Stimulated activated naive B cell treated with anti-CD40 and anti-IgM and Interleukin-4, amounts not matched to agents 10 μg/mL and 1 μg/mL and 100 μg/mL, for 72 hours (primary cell): ENCODE results near the gene TMEM175.
A peak's percentile ranks its signal among the peaks of the same experiment; 100 is the strongest.

Experiments used
- ATAC-seq, 2 donors: fragments of 150-1000 bp; cut with Tn5 transposase; replicated peaks; 2 replicates each; pipeline ENCODE4 v1.10.0; 2021; ENCODE audit warnings: moderate library complexity in 1 of 2
- DNase-seq: peaks from one replicate; pipeline ENCODE4 v3.0.0; 2021
- H3K27ac Mint-ChIP-seq: one replicate; pipeline ENCODE4 v1.8.0; 2022; ENCODE audit warnings: mild to moderate bottlenecking, mixed read lengths
- H3K27me3 Mint-ChIP-seq, 2 donors: one replicate each; pipeline ENCODE4 v1.8.0; 2022; ENCODE audit warnings: mixed read lengths in 2 of 2
- H3K36me3 Mint-ChIP-seq, 2 donors: one replicate each; pipeline ENCODE4 v1.8.0; 2022; ENCODE audit warnings: mixed read lengths in 2 of 2, mild to moderate bottlenecking in 1 of 2
- H3K4me1 Mint-ChIP-seq, 2 donors: one replicate each; pipeline ENCODE4 v1.8.0; 2022; ENCODE audit warnings: mixed read lengths in 2 of 2, mild to moderate bottlenecking in 1 of 2
- H3K4me3 Mint-ChIP-seq, 2 donors: one replicate each; pipeline ENCODE4 v1.8.0; 2022; ENCODE audit warnings: mild to moderate bottlenecking in 2 of 2, mixed read lengths in 2 of 2, moderate library complexity in 1 of 2
- H3K9me3 Mint-ChIP-seq, 2 donors: one replicate each; pipeline ENCODE4 v1.8.0; 2022; ENCODE audit warnings: mixed read lengths in 2 of 2, mild to moderate bottlenecking in 1 of 2

Gene TMEM175

GRCh38 chr4:931960-932712, at the start of gene TMEM175, which contains the start of gene GAK:
Gene TMEM175, plus strand, starts transcription at chr4:932460. Its CDS starts 15,280 bp downstream, at chr4:947740.
Gene GAK, minus strand, starts transcription at chr4:932316. Its CDS starts 129 bp downstream, at chr4:932187.
- ATAC-seq (peak; percentile 94 to 95), DNase-seq (peak; percentile 98)
- Mint-ChIP-seq H3K4me1 (peaks cover 38 to 66% of the 10 kb centered on the region in 2 donors), H3K36me3 (peaks cover 4% of the 10 kb centered on the region in 2 donors), H3K27me3 (no peaks in the 10 kb centered on the region), H3K4me3 (peak within 1 kb of the TSS; percentile 90 to 92), H3K27ac (peak within 1 kb of the TSS; percentile 96), H3K9me3 (no peaks in the 10 kb centered on the region)

GRCh38 chr4:882646-883045, 49.6 kb upstream of the TMEM175 start:
- DNase-seq (no peak), ATAC-seq (no peak)
- peaks cover 29 to 47% of the 10 kb centered on the region in 2 donors for H3K36me3 Mint-ChIP-seq
- peaks cover 3% of the 10 kb centered on the region in 2 donors for H3K9me3 Mint-ChIP-seq
- H3K27ac Mint-ChIP-seq, result no peak overlapping the region
- peaks cover 5 to 12% of the 10 kb centered on the region in 2 donors for H3K4me1 Mint-ChIP-seq
- no peaks in the 10 kb centered on the region for H3K27me3 Mint-ChIP-seq
- H3K4me3 Mint-ChIP-seq, result no peak overlapping the region

- H3K9me3 Mint-ChIP-seq, result peaks cover 5 to 6% of the 10 kb centered on the region in 2 donors
- no peaks in the 10 kb centered on the region for H3K27me3 Mint-ChIP-seq
- ATAC-seq, result no peak
- H3K36me3 Mint-ChIP-seq, result peaks cover 36 to 52% of the 10 kb centered on the region in 2 donors
- no peak for DNase-seq
- H3K4me1 Mint-ChIP-seq, result peaks cover 5 to 12% of the 10 kb centered on the region in 2 donors
- H3K27ac Mint-ChIP-seq, result peak overlapping the region; percentile 65
- H3K4me3 Mint-ChIP-seq, result no peak overlapping the region
Observed at GRCh38 chr4:883377-884095, 48.7 kb upstream of the TMEM175 start.

- H3K36me3 Mint-ChIP-seq, result peaks cover 39 to 50% of the 10 kb centered on the region in 2 donors
- peaks cover 5 to 12% of the 10 kb centered on the region in 2 donors for H3K4me1 Mint-ChIP-seq
- H3K27ac Mint-ChIP-seq, result peak overlapping the region; percentile 65
- H3K9me3 Mint-ChIP-seq, result peaks cover 5 to 6% of the 10 kb centered on the region in 2 donors
- no peaks in the 10 kb centered on the region for H3K27me3 Mint-ChIP-seq
- ATAC-seq, result no peak
- no peak for DNase-seq
- no peak overlapping the region for H3K4me3 Mint-ChIP-seq
Observed at GRCh38 chr4:884259-884658, 48.0 kb upstream of the TMEM175 start.

GRCh38 chr4:884896-885295, 47.4 kb upstream of the TMEM175 start:
- H3K36me3 Mint-ChIP-seq, result peaks cover 33 to 44% of the 10 kb centered on the region in 2 donors
- no peak for ATAC-seq
- H3K4me1 Mint-ChIP-seq, result peaks cover 3 to 6% of the 10 kb centered on the region in 2 donors
- DNase-seq, result no peak
- H3K27me3 Mint-ChIP-seq, result no peaks in the 10 kb centered on the region
- H3K27ac Mint-ChIP-seq, result no peak overlapping the region
- H3K4me3 Mint-ChIP-seq, result no peak overlapping the region
- H3K9me3 Mint-ChIP-seq, result peaks cover 5 to 6% of the 10 kb centered on the region in 2 donors

GRCh38 chr4:885353-885752, 46.9 kb upstream of the TMEM175 start:
- Mint-ChIP-seq H3K27ac (no peak overlapping the region), H3K4me1 (peaks cover 0 to 2% of the 10 kb centered on the region in 2 donors)

GRCh38 chr4:886244-886643, 46.0 kb upstream of the TMEM175 start:
- H3K4me3 Mint-ChIP-seq, result no peak overlapping the region
- no peak for ATAC-seq
- DNase-seq, result no peak
- no peaks in the 10 kb centered on the region for H3K4me1 Mint-ChIP-seq
- H3K9me3 Mint-ChIP-seq, result peaks cover 5 to 6% of the 10 kb centered on the region in 2 donors
- H3K36me3 Mint-ChIP-seq, result peaks cover 31 to 40% of the 10 kb centered on the region in 2 donors
- H3K27ac Mint-ChIP-seq, result peak overlapping the region; percentile 44
- no peaks in the 10 kb centered on the region for H3K27me3 Mint-ChIP-seq

More at GRCh38 chr4:885353-885752, 46.9 kb upstream of the TMEM175 start:
- DNase-seq (no peak), ATAC-seq (no peak)
- H3K27me3 Mint-ChIP-seq, result no peaks in the 10 kb centered on the region
- peaks cover 31 to 39% of the 10 kb centered on the region in 2 donors for H3K36me3 Mint-ChIP-seq
- no peak overlapping the region for H3K4me3 Mint-ChIP-seq
- H3K9me3 Mint-ChIP-seq, result peaks cover 5 to 6% of the 10 kb centered on the region in 2 donors

- H3K27me3 Mint-ChIP-seq, result no peaks in the 10 kb centered on the region
- DNase-seq, result no peak
- no peaks in the 10 kb centered on the region for H3K4me1 Mint-ChIP-seq
- H3K4me3 Mint-ChIP-seq, result no peak overlapping the region
- peaks cover 34 to 46% of the 10 kb centered on the region in 2 donors for H3K36me3 Mint-ChIP-seq
- H3K9me3 Mint-ChIP-seq, result peaks cover 5 to 6% of the 10 kb centered on the region in 2 donors
- H3K27ac Mint-ChIP-seq, result no peak overlapping the region
- no peak for ATAC-seq
Observed at GRCh38 chr4:887034-887763, 45.1 kb upstream of the TMEM175 start.

GRCh38 chr4:888029-888428, 44.2 kb upstream of the TMEM175 start:
- Mint-ChIP-seq H3K27me3 (no peaks in the 10 kb centered on the region), H3K9me3 (peaks cover 5 to 6% of the 10 kb centered on the region in 2 donors), H3K36me3 (peaks cover 35 to 47% of the 10 kb centered on the region in 2 donors), H3K4me3 (no peak overlapping the region), H3K27ac (no peak overlapping the region), H3K4me1 (no peaks in the 10 kb centered on the region)
- ATAC-seq (no peak), DNase-seq (no peak)

GRCh38 chr4:889516-889915, 42.7 kb upstream of the TMEM175 start:
- no peaks in the 10 kb centered on the region for H3K4me1 Mint-ChIP-seq
- peaks cover 30 to 48% of the 10 kb centered on the region in 2 donors for H3K36me3 Mint-ChIP-seq
- H3K9me3 Mint-ChIP-seq, result peaks cover 5 to 6% of the 10 kb centered on the region in 2 donors
- DNase-seq, result no peak
- ATAC-seq, result no peak
- H3K27ac Mint-ChIP-seq, result no peak overlapping the region
- no peaks in the 10 kb centered on the region for H3K27me3 Mint-ChIP-seq
- H3K4me3 Mint-ChIP-seq, result no peak overlapping the region

GRCh38 chr4:890036-890695, 42.1 kb upstream of the TMEM175 start:
- ATAC-seq (no peak), DNase-seq (no peak)
- Mint-ChIP-seq H3K27me3 (no peaks in the 10 kb centered on the region), H3K36me3 (peaks cover 30 to 48% of the 10 kb centered on the region in 2 donors), H3K9me3 (peaks cover 5 to 6% of the 10 kb centered on the region in 2 donors), H3K4me1 (no peaks in the 10 kb centered on the region), H3K27ac (no peak overlapping the region), H3K4me3 (no peak overlapping the region)

GRCh38 chr4:891747-892146, 40.5 kb upstream of the TMEM175 start:
- Mint-ChIP-seq H3K36me3 (peaks cover 33 to 47% of the 10 kb centered on the region in 2 donors), H3K4me3 (no peak overlapping the region), H3K27ac (peak overlapping the region; percentile 34), H3K9me3 (peaks cover 5 to 6% of the 10 kb centered on the region in 2 donors), H3K27me3 (no peaks in the 10 kb centered on the region), H3K4me1 (no peaks in the 10 kb centered on the region)
- DNase-seq (no peak), ATAC-seq (no peak)

GRCh38 chr4:892780-893179, 39.5 kb upstream of the TMEM175 start:
- Mint-ChIP-seq H3K27ac (no peak overlapping the region), H3K4me1 (no peaks in the 10 kb centered on the region), H3K27me3 (no peaks in the 10 kb centered on the region), H3K36me3 (peaks cover 27 to 47% of the 10 kb centered on the region in 2 donors), H3K4me3 (no peak overlapping the region), H3K9me3 (peaks cover under 1 to 1% of the 10 kb centered on the region in 2 donors)
- DNase-seq, result no peak
- no peak for ATAC-seq
